Measurements from ENCODE around the gene ABCC6.
"Not testable (repeated sequence)": the region's sequence is repeated elsewhere in the genome, so short reads cannot be mapped to it uniquely, and the experiment has no call there.

ABCC6 gene

GRCh38 chr16:16148000-16148599 is 75.2 kb downstream of the ABCC6 start:
- DNase-seq (ENCODE audit: low read depth, low spot score); H3K4me3 ChIP-seq (ENCODE audit: low read length): not testable (repeated sequence)

GRCh38 chr16:16147316-16147999 is 75.8 kb downstream of the ABCC6 start:
- no peak overlapping the region for H3K4me3 ChIP-seq (ENCODE audit: low read length)
- no peak for DNase-seq (ENCODE audit: low read depth, low spot score)

- no peak overlapping the region for H3K4me3 ChIP-seq (ENCODE audit: low read length)
- no peak for DNase-seq (ENCODE audit: low read depth, low spot score)
Measured at GRCh38 chr16:16146380-16147315, 76.6 kb downstream of the ABCC6 start.

- no peak for DNase-seq (ENCODE audit: low read depth, low spot score)
Measured at GRCh38 chr16:16145286-16145685, 78.0 kb downstream of the ABCC6 start.

GRCh38 chr16:16144416-16144815 is 78.9 kb downstream of the ABCC6 start:
- no peak for DNase-seq (ENCODE audit: low read depth, low spot score)
- no peak overlapping the region for H3K4me3 ChIP-seq (ENCODE audit: low read length)

More at GRCh38 chr16:16145286-16145685, 78.0 kb downstream of the ABCC6 start:
- H3K4me3 ChIP-seq (ENCODE audit: low read length): no peak overlapping the region

- no peak for DNase-seq (ENCODE audit: low read depth, low spot score)
- no peak overlapping the region for H3K4me3 ChIP-seq (ENCODE audit: low read length)
Measured at GRCh38 chr16:16143931-16144330, 79.4 kb downstream of the ABCC6 start.

- DNase-seq (ENCODE audit: low read depth, low spot score): no peak
Measured at GRCh38 chr16:16143038-16143763, 80.1 kb downstream of the ABCC6 start.

GRCh38 chr16:16141784-16142396 is 81.4 kb downstream of the ABCC6 start:
- DNase-seq (ENCODE audit: low read depth, low spot score): no peak

More at GRCh38 chr16:16143038-16143763, 80.1 kb downstream of the ABCC6 start:
- no peak overlapping the region for H3K4me3 ChIP-seq (ENCODE audit: low read length)

GRCh38 chr16:16141141-16141540 is 82.2 kb downstream of the ABCC6 start:
- no peak for DNase-seq (ENCODE audit: low read depth, low spot score)
- no peak overlapping the region for H3K4me3 ChIP-seq (ENCODE audit: low read length)

More at GRCh38 chr16:16141784-16142396, 81.4 kb downstream of the ABCC6 start:
- no peak overlapping the region for H3K4me3 ChIP-seq (ENCODE audit: low read length)

- no peak overlapping the region for H3K4me3 ChIP-seq (ENCODE audit: low read length)
- DNase-seq (ENCODE audit: low read depth, low spot score): no peak
Measured at GRCh38 chr16:16140537-16140936, 82.8 kb downstream of the ABCC6 start.

- DNase-seq (ENCODE audit: low read depth, low spot score): no peak
Measured at GRCh38 chr16:16139806-16140205, 83.5 kb downstream of the ABCC6 start.

GRCh38 chr16:16139061-16139460 is 84.2 kb downstream of the ABCC6 start:
- DNase-seq (ENCODE audit: low read depth, low spot score): no peak
- no peak overlapping the region for H3K4me3 ChIP-seq (ENCODE audit: low read length)

More at GRCh38 chr16:16139806-16140205, 83.5 kb downstream of the ABCC6 start:
- no peak overlapping the region for H3K4me3 ChIP-seq (ENCODE audit: low read length)

- DNase-seq (ENCODE audit: low read depth, low spot score): no peak
- no peak overlapping the region for H3K4me3 ChIP-seq (ENCODE audit: low read length)
Measured at GRCh38 chr16:16138034-16138635, 85.2 kb downstream of the ABCC6 start.

- no peak overlapping the region for H3K4me3 ChIP-seq (ENCODE audit: low read length)
- DNase-seq (ENCODE audit: low read depth, low spot score): no peak
Measured at GRCh38 chr16:16137110-16137509, 86.2 kb downstream of the ABCC6 start.

- H3K4me3 ChIP-seq (ENCODE audit: low read length): no peak overlapping the region
- DNase-seq (ENCODE audit: low read depth, low spot score): no peak
Measured at GRCh38 chr16:16136588-16136987, 86.7 kb downstream of the ABCC6 start.

GRCh38 chr16:16133943-16134604 is 89.2 kb downstream of the ABCC6 start:
- DNase-seq (ENCODE audit: low read depth, low spot score): no peak
- H3K4me3 ChIP-seq (ENCODE audit: low read length): no peak overlapping the region

GRCh38 chr16:16131659-16132058 is 91.6 kb downstream of the ABCC6 start:
- no peak overlapping the region for H3K4me3 ChIP-seq (ENCODE audit: low read length)

GRCh38 chr16:16131204-16131603 is 92.1 kb downstream of the ABCC6 start:
- no peak for DNase-seq (ENCODE audit: low read depth, low spot score)
- H3K4me3 ChIP-seq (ENCODE audit: low read length): no peak overlapping the region

More at GRCh38 chr16:16131659-16132058, 91.6 kb downstream of the ABCC6 start:
- DNase-seq (ENCODE audit: low read depth, low spot score): no peak
